Measurements from ENCODE around the gene CREBRF.
"Not testable (repeated sequence)": the region's sequence is repeated elsewhere in the genome, so short reads cannot be mapped to it uniquely, and the experiment has no call there.

The CREBRF gene

GRCh38 chr5:173025651-173026050 lies 30.5 kb upstream of the CREBRF start:
- H3K4me3 ChIP-seq (replicated peaks in 1 of 2; ENCODE audit: low read depth in 2 of 2, low read length in 2 of 2), result no peak overlapping the region
- peak in 1 of 2 donors; percentile 26 for DNase-seq (ENCODE audit: low read depth in 2 of 2)
- no peak for TF ChIP-seq CTCF (IDR thresholded peaks at IDR 0.05; ENCODE audit: low read depth, low read length)

DNA sequence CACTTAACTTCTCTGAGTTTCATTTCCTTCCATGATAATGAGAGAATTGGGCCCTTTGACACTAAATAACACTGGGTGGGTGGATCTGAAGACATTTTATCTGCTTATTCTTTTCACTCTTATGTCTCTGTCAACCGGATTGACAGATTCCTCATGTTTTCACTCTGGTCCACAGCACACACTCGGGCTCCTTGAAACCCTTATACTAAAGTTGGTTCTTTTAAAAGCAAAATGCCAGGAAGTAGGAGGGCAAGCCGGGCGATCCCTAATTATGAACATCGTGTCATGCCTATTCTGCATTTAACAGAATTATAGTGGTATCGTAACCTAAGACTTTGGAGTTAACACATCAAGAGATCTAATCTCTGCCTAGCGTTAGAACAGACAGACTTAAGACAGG lies 28.2 kb upstream of the CREBRF start:
- no peak for TF ChIP-seq CTCF (IDR thresholded peaks at IDR 0.05; ENCODE audit: low read depth, low read length)
- H3K4me3 ChIP-seq (replicated peaks in 1 of 2; ENCODE audit: low read depth in 2 of 2, low read length in 2 of 2), result no peak overlapping the region
- no peak for DNase-seq (ENCODE audit: low read depth in 2 of 2)

- no peak overlapping the region for H3K4me3 ChIP-seq (replicated peaks in 1 of 2; ENCODE audit: low read depth in 2 of 2, low read length in 2 of 2)
- TF ChIP-seq CTCF (IDR thresholded peaks at IDR 0.05; ENCODE audit: low read depth, low read length), result no peak
- no peak for DNase-seq (ENCODE audit: low read depth in 2 of 2)
Measured at GRCh38 chr5:173028811-173029327, 27.3 kb upstream of the CREBRF start.

DNA sequence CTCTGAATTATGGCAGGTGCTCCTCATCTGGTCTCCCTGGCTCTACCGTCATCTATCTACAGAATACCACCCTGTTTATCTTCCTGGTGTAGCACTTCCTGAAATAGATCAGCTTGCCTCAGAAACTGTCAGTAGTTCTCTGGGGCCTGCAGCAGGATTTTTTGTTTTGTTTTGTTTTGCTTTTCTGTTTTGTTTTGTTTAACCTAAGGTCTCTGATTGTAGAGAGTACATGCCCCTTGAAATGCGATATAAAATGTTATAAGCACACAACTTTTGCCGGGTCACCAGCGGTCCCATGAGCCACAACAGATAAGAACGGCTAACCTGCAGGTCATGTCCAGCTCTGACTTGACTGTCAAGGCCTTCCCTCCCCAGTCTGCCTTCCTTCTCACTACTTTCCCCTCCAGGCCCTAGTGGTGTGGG lies 26.6 kb upstream of the CREBRF start:
- no peak for DNase-seq (ENCODE audit: low read depth in 2 of 2)
- H3K4me3 ChIP-seq (replicated peaks in 1 of 2; ENCODE audit: low read depth in 2 of 2, low read length in 2 of 2), result no peak overlapping the region
- no peak for TF ChIP-seq CTCF (IDR thresholded peaks at IDR 0.05; ENCODE audit: low read depth, low read length)

DNA sequence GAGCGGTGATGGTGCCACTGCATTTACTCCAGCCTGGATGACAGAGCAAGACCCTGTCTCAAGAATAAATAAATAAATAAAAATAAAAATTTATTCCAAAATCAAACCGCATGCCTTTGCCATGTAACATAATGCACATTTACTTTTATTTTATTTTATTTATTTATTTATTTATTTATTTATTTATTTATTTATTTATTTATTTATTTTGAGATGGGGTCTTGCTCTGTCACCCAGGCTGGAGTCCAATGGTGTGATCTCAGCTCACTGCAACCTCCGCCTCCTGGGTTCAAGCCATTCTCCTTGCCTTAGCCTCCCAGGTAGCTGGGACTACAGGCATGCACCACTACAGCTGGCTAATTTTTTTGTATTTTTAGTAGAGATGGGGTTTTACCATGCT lies 24.1 kb upstream of the CREBRF start:
- H3K4me3 ChIP-seq (replicated peaks in 1 of 2; ENCODE audit: low read depth in 2 of 2, low read length in 2 of 2); DNase-seq (ENCODE audit: low read depth in 2 of 2): not testable (repeated sequence)

GRCh38 chr5:173032730-173033129 lies 23.4 kb upstream of the CREBRF start:
- no peak for TF ChIP-seq CTCF (IDR thresholded peaks at IDR 0.05; ENCODE audit: low read depth, low read length)

DNA sequence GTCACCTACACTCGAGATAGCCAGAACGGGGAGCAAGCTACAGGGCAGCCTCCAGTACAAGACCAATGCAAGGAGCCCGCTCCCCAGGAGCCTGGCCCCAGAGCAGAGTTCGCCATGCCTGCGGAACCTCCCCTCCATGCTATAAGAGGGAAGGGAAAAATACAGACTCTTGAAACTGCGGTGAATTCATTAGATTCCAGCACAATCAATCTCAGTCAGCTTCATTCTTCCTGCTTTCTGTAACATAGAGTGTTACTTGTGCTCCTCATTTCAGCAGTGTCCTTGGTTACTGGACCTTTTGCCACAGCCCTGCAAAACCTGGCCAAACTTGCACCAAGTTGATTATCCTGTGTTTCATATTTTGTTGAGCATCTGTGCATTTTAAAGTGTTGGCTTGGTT lies 22.2 kb upstream of the CREBRF start:
- DNase-seq (ENCODE audit: low read depth in 2 of 2), result no peak
- H3K4me3 ChIP-seq (replicated peaks in 1 of 2; ENCODE audit: low read depth in 2 of 2, low read length in 2 of 2), result no peak overlapping the region
- TF ChIP-seq CTCF (IDR thresholded peaks at IDR 0.05; ENCODE audit: low read depth, low read length), result no peak

More at GRCh38 chr5:173032730-173033129, 23.4 kb upstream of the CREBRF start:
- DNase-seq (ENCODE audit: low read depth in 2 of 2), result no peak
- no peak overlapping the region for H3K4me3 ChIP-seq (replicated peaks in 1 of 2; ENCODE audit: low read depth in 2 of 2, low read length in 2 of 2)

Measured in cardiac fibroblast (primary cell).